H9 (cell line): ENCODE data around the gene MTCL1. TPM values are rescaled to one million over a fixed set of nuclear protein-coding genes. Genes with fewer than 3 reads are reported as not detected.
A peak's percentile ranks its signal among the peaks of the same experiment; 100 is the strongest.

Experiments used
- DNase-seq: peaks from one replicate; pipeline ENCODE4 v3.0.0-alpha.2; 2017
- H2AFZ ChIP-seq: one replicate; pipeline ENCODE4 v1.6.1; 2013; ENCODE audit warnings: mild to moderate bottlenecking, low read length, control low read depth, moderate library complexity
- H2AK5ac ChIP-seq: 2 replicates; pipeline ENCODE4 v1.6.1; 2013; ENCODE audit warnings: low read length, control low read depth, mixed read lengths; ENCODE audit not compliant: insufficient read length
- H2BK120ac ChIP-seq: one replicate; pipeline ENCODE4 v1.6.1; 2013; ENCODE audit warnings: low read depth, mild to moderate bottlenecking, low read length, control low read depth, inconsistent platforms; ENCODE audit not compliant: poor library complexity, severe bottlenecking
- H2BK12ac ChIP-seq: 2 replicates; pipeline ENCODE4 v1.6.1; 2013; ENCODE audit warnings: low read length, control low read depth, mixed read lengths, low read depth; ENCODE audit not compliant: insufficient read length
- H2BK15ac ChIP-seq: 2 replicates; pipeline ENCODE4 v1.6.1; 2013; ENCODE audit warnings: low read depth, low read length, control low read depth
- H2BK20ac ChIP-seq: one replicate; pipeline ENCODE4 v1.6.1; 2013; ENCODE audit warnings: low read depth, mild to moderate bottlenecking, low read length, control low read depth, inconsistent platforms; ENCODE audit not compliant: poor library complexity, severe bottlenecking
- H2BK5ac ChIP-seq: 2 replicates; pipeline ENCODE4 v1.6.1; 2013; ENCODE audit warnings: low read length, control low read depth, mixed read lengths; ENCODE audit not compliant: insufficient read length
- H3K14ac ChIP-seq: 2 replicates; pipeline ENCODE4 v1.6.1; 2013; ENCODE audit warnings: low read length, control low read depth; ENCODE audit not compliant: insufficient read depth
- H3K18ac ChIP-seq: 2 replicates; pipeline ENCODE4 v1.6.1; 2013; ENCODE audit warnings: low read depth, mild to moderate bottlenecking, mixed read lengths, low read length, control low read depth; ENCODE audit not compliant: insufficient read length
- H3K23ac ChIP-seq: 2 replicates; pipeline ENCODE4 v1.6.1; 2013; ENCODE audit warnings: low read length, control low read depth, mixed read lengths, low read depth; ENCODE audit not compliant: insufficient read length
- H3K23me2 ChIP-seq: 2 replicates; pipeline ENCODE4 v1.6.1; 2013; ENCODE audit warnings: low read depth, mild to moderate bottlenecking, mixed read lengths, low read length, control low read depth; ENCODE audit not compliant: insufficient read length, poor library complexity, severe bottlenecking
- H3K27ac ChIP-seq: 2 replicates; pipeline ENCODE4 v1.5.1; 2013; ENCODE audit warnings: low read length, control low read depth, mixed read lengths, low read depth; ENCODE audit not compliant: insufficient read length
- H3K27me3 ChIP-seq: 2 replicates; pipeline ENCODE4 v1.6.1; 2013; ENCODE audit warnings: low read length, control low read depth, inconsistent platforms; ENCODE audit not compliant: insufficient read depth
- H3K4ac ChIP-seq: 2 replicates; pipeline ENCODE4 v1.6.1; 2013; ENCODE audit warnings: low read depth, mild to moderate bottlenecking, control low read depth, inconsistent platforms, low read length, moderate library complexity
- H3K4me1 ChIP-seq: 2 replicates; pipeline ENCODE4 v1.6.1; 2013; ENCODE audit warnings: low read length, control low read depth, inconsistent platforms; ENCODE audit not compliant: insufficient read depth
- H3K4me2 ChIP-seq: 2 replicates; pipeline ENCODE4 v1.6.1; 2013; ENCODE audit warnings: low read length, control low read depth, mixed read lengths; ENCODE audit not compliant: insufficient read length, insufficient read depth
- H3K56ac ChIP-seq: 2 replicates; pipeline ENCODE4 v1.6.1; 2013; ENCODE audit warnings: low read depth, mild to moderate bottlenecking, mixed read lengths, low read length, control low read depth; ENCODE audit not compliant: insufficient read length
- H3K79me1 ChIP-seq: 2 replicates; pipeline ENCODE4 v1.6.1; 2013; ENCODE audit warnings: low read depth, mild to moderate bottlenecking, moderate library complexity, low read length, control low read depth, inconsistent platforms; ENCODE audit not compliant: insufficient read depth, poor library complexity, severe bottlenecking
- H3K79me2 ChIP-seq: 2 replicates; pipeline ENCODE4 v1.6.1; 2013; ENCODE audit warnings: low read length, control low read depth, inconsistent platforms; ENCODE audit not compliant: insufficient read depth
- H3K9ac ChIP-seq: 2 replicates; pipeline ENCODE4 v1.6.1; 2013; ENCODE audit warnings: low read length, control low read depth, mixed read lengths; ENCODE audit not compliant: insufficient read length; ENCODE audit errors: extremely low read depth
- H3K9me3 ChIP-seq: one replicate; pipeline ENCODE4 v1.6.1; 2013; ENCODE audit warnings: low read depth, low read length, inconsistent platforms; ENCODE audit not compliant: control insufficient read depth
- H3T11ph ChIP-seq: one replicate; pipeline ENCODE4 v1.6.1; 2013; ENCODE audit warnings: mild to moderate bottlenecking, low read length, control low read depth, inconsistent platforms
- H4K20me1 ChIP-seq: one replicate; pipeline ENCODE4 v1.6.1; 2013; ENCODE audit not compliant: control insufficient read depth, insufficient read length, insufficient read depth
- H4K5ac ChIP-seq: 2 replicates; pipeline ENCODE4 v1.6.1; 2013; ENCODE audit warnings: low read depth, mild to moderate bottlenecking, mixed read lengths, low read length, control low read depth; ENCODE audit not compliant: insufficient read length
- H4K8ac ChIP-seq: replicated peaks from 2 replicates; pipeline ENCODE4 v1.6.1; 2013; ENCODE audit warnings: low read length, control low read depth, mixed read lengths, low read depth; ENCODE audit not compliant: insufficient read length
- H4K91ac ChIP-seq: 2 replicates; pipeline ENCODE4 v1.6.1; 2013; ENCODE audit warnings: low read depth, mild to moderate bottlenecking, moderate library complexity, mixed read lengths, low read length, control low read depth; ENCODE audit not compliant: insufficient read length
- H3K27ac Mint-ChIP-seq, 3 experiments: 2 replicates in 2 of 3; 3 replicates in 1 of 3; pipeline ENCODE4 v1.8.0; 2020 to 2021; ENCODE audit warnings: mixed read lengths in 3 of 3, mild to moderate bottlenecking in 1 of 3, moderate library complexity in 1 of 3
- H3K27me3 Mint-ChIP-seq: 2 replicates; pipeline ENCODE4 v1.8.0; 2021; ENCODE audit warnings: low read depth, mild to moderate bottlenecking, moderate library complexity, mixed read lengths
- H3K36me3 Mint-ChIP-seq, 3 experiments: 2 replicates in 2 of 3; 3 replicates in 1 of 3; pipeline ENCODE4 v1.8.0; 2020 to 2021; ENCODE audit warnings: low read depth in 3 of 3, mixed read lengths in 3 of 3; ENCODE audit not compliant: insufficient read depth in 1 of 3
- H3K4me1 Mint-ChIP-seq, 2 experiments: 2 replicates each; pipeline ENCODE4 v1.8.0; 2020; ENCODE audit warnings: mixed read lengths in 2 of 2
- H3K4me3 Mint-ChIP-seq, 2 experiments: 2 replicates in 1 of 2; 3 replicates in 1 of 2; pipeline ENCODE4 v1.8.0; 2020 to 2021; ENCODE audit warnings: mild to moderate bottlenecking in 2 of 2, mixed read lengths in 2 of 2, moderate library complexity in 1 of 2
- H3K9me3 Mint-ChIP-seq, 2 experiments: 2 replicates in 1 of 2; 3 replicates in 1 of 2; pipeline ENCODE4 v1.8.0; 2020; ENCODE audit warnings: mild to moderate bottlenecking in 2 of 2, mixed read lengths in 2 of 2, moderate library complexity in 1 of 2
- WGBS: extraction: QIAGEN DNeasy Blood & Tissue Kit; methylation state at CpG from one replicate; pipeline ENCODE4 v1.1.7; 2013; ENCODE audit warnings: missing lambda C conversion rate, low lambda C conversion rate, mixed read lengths; ENCODE audit not compliant: insufficient read length; ENCODE audit errors: extremely low coverage; 5-methylcytosine and 5-hydroxymethylcytosine counted together
- total RNA-seq: library from RNA; stranded (reverse); gene quantifications from 2 replicates; pipeline ENCODE4 v1.2.1, GENCODE V29; 2021
- TF ChIP-seq, protein P1 (sequence below): fragments of 200-600 bp; sonication (generic); conservative IDR thresholded peaks from 3 replicates; pipeline ENCODE4 v1.8.0; 2021; ENCODE audit warnings: antibody characterized with exemption, mild to moderate bottlenecking

Gene MTCL1
- total RNA-seq, 1 experiment from 2014 or later, result 50.7 TPM

DNA sequence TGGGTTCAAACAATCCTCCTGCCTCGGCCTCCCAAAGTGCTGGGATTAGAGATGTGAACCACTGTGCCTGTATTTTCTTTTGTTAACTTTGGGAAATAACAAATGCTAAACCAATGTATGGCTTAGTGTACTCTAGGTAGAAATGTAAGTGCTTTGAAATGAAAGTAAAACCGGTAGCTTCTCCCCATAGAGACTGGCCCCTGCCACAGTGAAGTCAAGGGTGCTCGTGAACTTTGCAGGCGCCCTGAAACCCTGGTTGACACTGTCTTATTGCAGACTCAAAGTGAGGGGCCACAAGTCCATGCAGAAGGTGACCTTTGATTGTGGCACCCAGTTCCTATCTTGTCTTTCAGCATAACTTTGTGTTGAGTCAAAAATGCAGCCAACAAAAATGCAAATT lies 24.2 kb upstream of the MTCL1 start:
- H3K27ac Mint-ChIP-seq, result no peak overlapping the region
- no peak overlapping the region for H3K4me3 Mint-ChIP-seq

More for the DNA sequence above, 24.2 kb upstream of the MTCL1 start:
- H4K5ac ChIP-seq, result no peak overlapping the region
- no peak overlapping the region for H4K8ac ChIP-seq
- no peaks in the 10 kb centered on the region for H3K79me1 ChIP-seq
- H2BK15ac ChIP-seq, result no peak overlapping the region
- H2AFZ ChIP-seq, result no peak overlapping the region
- H3K23ac ChIP-seq, result no peak overlapping the region
- no peak overlapping the region for H3K4me2 ChIP-seq
- Mint-ChIP-seq H3K4me1 (peaks cover 14% of the 10 kb centered on the region in 2 experiments), H3K27me3 (no peaks in the 10 kb centered on the region; the same call in 1 of the 2 replicates), H3K36me3 (no peaks in the 10 kb centered on the region), H3K9me3 (no peaks in the 10 kb centered on the region)
- H2AK5ac ChIP-seq, result no peak overlapping the region
- H3T11ph ChIP-seq, result no peak overlapping the region
- H3K27ac ChIP-seq, result no peak overlapping the region
- no peaks in the 10 kb centered on the region for H3K23me2 ChIP-seq
- no peak overlapping the region for H3K4ac ChIP-seq
- no CpG with 5 or more reads among the region's 4 CpGs for WGBS
- no peak overlapping the region for H2BK5ac ChIP-seq
- H3K14ac ChIP-seq, result no peak overlapping the region
- H3K4me1 ChIP-seq, result 0 out of 2 replicates have a peak, but pooled peaks cover 3% of the 10 kb centered on the region
- TF ChIP-seq, protein P1, sequence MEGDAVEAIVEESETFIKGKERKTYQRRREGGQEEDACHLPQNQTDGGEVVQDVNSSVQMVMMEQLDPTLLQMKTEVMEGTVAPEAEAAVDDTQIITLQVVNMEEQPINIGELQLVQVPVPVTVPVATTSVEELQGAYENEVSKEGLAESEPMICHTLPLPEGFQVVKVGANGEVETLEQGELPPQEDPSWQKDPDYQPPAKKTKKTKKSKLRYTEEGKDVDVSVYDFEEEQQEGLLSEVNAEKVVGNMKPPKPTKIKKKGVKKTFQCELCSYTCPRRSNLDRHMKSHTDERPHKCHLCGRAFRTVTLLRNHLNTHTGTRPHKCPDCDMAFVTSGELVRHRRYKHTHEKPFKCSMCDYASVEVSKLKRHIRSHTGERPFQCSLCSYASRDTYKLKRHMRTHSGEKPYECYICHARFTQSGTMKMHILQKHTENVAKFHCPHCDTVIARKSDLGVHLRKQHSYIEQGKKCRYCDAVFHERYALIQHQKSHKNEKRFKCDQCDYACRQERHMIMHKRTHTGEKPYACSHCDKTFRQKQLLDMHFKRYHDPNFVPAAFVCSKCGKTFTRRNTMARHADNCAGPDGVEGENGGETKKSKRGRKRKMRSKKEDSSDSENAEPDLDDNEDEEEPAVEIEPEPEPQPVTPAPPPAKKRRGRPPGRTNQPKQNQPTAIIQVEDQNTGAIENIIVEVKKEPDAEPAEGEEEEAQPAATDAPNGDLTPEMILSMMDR, result no peak
- no peak overlapping the region for H2BK120ac ChIP-seq
- no peak overlapping the region for H3K9ac ChIP-seq
- no peaks in the 10 kb centered on the region for H3K27me3 ChIP-seq
- H3K9me3 ChIP-seq, result no peaks in the 10 kb centered on the region
- H3K56ac ChIP-seq, result no peak overlapping the region
- H4K20me1 ChIP-seq, result no peaks in the 10 kb centered on the region
- no peak for DNase-seq
- H2BK12ac ChIP-seq, result no peak overlapping the region
- no peak overlapping the region for H4K91ac ChIP-seq
- no peaks in the 10 kb centered on the region for H3K79me2 ChIP-seq
- no peak overlapping the region for H3K18ac ChIP-seq
- H2BK20ac ChIP-seq, result peak overlapping the region; percentile 14
